ENCODE results near the gene AHSG.
"Not testable (repeated sequence)": the region's sequence is repeated elsewhere in the genome, so short reads cannot be mapped to it uniquely, and the experiment has no call there.

The AHSG gene

DNA sequence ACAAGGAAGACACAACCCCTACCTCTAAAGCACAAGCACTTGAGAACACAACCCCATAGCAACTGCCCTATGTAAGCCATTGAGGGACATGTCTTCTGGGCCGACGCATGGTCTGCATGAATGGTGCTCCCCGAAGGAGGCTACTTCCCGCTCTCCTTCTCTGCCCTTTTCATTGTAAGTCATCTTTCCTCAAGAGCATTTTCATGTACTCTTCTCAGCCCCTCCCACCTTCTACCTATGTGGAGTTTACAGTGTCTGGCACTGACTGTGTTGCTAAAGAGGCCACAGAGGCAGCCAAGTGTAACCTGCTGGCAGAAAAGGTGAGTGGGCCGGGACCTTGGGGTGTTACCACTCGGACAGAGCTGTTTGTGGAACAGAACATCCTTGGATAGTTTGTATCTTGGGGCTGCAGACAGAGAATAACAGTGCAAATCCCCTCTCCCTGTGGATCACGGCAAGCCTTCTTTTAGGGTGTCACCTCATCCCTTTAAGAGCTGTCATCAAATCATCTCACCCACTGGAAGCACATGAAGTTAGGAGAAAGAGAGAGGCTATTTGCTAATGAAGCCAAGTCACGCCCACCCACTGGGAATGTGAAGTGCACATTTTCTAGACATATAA lies 5.6 kb downstream of the AHSG start:
- no peak for DNase-seq

DNA sequence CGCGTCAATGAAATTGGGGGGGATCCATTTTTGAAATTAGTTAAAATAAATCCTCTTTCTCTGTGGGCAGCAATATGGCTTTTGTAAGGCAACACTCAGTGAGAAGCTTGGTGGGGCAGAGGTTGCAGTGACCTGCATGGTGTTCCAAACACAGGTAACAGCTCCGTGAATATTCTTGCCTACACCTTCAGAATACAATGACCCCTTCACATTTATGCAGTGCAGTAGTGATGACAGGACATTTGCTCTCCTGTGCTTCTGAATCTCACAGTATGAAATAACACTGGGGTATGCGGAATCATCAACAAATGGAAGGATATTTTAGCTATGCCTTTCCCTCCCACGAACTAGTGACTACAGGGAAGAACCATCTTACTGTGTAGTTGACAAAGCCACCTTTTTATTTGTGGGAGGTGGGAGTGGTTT lies 6.9 kb downstream of the AHSG start:
- no peak for DNase-seq

DNA sequence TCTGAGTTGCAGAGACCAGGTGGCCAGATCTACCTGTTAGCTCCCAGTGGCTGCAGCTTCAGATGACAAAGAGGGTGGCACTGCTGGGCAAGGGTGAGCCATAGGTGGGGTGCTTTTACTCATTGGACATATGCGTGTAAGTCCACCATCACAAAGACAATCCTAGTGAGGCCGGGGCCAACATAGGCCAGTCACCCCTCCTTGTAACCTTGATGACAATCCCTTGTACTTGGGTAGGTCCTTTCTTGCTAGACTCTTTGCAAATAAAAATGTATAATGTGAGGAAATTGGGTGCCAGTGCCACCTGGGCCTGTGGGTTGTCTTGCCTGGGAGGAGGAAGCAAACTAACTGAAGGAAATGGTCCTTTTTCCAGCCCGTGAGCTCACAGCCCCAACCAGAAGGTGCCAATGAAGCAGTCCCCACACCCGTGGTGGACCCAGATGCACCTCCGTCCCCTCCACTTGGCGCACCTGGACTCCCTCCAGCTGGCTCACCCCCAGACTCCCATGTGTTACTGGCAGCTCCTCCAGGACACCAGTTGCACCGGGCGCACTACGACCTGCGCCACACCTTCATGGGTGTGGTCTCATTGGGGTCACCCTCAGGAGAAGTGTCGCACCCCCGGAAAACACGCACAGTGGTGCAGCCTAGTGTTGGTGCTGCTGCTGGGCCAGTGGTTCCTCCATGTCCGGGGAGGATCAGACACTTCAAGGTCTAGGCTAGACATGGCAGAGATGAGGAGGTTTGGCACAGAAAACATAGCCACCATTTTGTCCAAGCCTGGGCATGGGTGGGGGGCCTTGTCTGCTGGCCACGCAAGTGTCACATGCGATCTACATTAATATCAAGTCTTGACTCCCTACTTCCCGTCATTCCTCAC lies 7.6 kb downstream of the AHSG start:
- DNase-seq, result no peak

DNA sequence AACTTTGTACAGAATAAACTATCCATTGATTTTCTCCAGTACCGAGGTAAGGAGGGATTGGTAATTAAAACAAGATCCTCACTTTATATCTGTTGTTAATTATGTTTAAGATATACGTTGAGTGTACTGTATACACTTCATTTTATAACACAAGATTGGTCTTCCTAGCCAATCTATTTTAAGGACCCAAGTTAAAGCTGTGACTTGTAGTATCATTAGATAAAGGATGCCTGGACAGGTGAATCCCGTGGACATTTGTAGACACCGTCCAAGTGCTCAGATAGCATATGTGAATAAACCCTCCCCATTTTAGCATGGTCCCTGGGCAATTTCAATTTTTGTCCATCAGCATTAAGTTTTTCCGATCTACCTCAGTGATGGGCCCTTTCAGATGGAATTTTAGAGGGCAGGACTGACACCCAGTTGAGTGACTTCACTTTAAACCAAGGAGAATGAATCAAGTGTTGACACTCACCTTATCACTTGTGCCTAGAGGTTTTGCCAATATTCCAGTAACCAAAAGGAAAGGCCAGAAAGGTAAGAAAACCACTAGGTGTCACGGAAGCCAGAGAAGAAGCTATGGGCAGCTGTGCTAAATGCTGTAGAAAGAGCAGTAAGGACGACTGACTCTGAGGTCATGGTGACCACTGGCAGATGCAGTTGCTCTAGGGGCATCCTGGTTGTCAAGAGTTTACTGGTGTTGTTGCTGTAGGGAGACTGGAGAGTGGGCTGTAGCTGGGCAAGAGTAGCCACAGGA lies 9.2 kb downstream of the AHSG start:
- no peak for DNase-seq

DNA sequence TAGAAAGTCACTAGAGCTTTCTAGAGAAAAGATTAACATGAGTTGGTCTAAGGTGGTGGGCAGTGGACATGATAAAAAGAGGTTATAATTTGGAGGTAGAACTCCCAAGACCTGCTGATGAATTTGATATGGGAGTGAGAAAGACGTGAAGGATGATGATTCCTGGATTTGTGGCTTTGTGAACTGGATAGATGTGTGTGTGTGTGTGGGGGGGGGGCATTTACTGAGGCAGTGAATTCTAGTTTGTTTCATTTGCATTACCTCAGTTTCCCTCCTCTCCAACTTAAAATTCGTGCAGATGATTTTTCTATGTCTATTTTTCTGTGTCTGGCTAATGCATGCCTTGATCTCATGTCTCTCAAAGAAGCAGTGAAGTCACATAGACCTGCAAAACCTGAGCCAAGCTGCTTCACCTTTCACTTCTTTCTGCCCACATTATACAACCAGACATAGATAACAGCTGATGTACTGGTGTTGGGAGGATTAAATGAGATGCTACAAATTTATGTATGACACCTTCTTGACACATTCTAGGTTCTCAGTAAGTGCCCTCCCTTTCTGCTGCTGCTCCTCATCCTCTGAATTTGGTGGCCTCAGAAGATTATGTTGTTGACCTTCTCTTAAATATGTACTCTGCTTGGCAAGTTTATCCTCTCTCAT lies 9.9 kb downstream of the AHSG start:
- DNase-seq, result no peak

DNA sequence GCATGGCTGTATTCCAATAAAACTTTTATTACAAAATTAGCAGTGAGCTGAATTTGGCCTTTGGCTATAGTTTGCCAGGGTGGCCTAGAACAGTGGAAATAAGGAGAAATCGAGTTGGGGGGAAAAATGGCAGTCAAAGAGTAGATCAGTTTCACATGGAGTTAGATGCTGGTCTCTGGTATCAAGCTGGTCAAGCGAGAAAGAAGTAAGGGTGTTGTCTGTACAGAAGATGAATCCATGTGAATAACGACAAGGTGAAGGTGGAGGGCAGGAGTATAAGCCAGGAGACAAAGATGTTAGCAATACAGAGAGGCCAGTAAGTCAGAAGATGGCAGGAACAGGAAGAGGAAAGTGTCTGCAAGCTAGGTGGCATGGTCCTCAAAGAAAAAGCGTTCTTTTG lies 11.7 kb downstream of the AHSG start:
- no peak for DNase-seq

DNA sequence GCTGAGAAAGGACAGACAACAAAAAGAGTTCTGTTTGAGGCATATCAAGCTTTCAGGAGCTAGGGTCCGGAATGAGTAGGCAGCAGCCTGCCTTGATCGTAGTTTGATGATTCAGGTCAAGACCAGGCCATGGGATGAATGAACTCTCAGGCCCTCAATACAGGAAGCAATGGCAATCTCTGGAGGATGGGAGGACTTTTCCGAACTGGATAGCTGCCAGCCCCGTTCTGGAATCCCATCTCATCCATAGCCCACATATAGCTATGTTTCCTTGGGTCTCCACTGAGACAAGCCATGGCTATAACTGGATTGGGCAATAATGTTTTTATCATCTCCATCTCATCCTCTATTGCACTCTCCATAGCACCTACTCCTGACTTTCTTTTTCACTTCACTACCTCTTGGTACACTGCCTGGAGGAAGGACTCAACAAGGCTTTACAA lies 12.8 kb downstream of the AHSG start:
- no peak for DNase-seq

DNA sequence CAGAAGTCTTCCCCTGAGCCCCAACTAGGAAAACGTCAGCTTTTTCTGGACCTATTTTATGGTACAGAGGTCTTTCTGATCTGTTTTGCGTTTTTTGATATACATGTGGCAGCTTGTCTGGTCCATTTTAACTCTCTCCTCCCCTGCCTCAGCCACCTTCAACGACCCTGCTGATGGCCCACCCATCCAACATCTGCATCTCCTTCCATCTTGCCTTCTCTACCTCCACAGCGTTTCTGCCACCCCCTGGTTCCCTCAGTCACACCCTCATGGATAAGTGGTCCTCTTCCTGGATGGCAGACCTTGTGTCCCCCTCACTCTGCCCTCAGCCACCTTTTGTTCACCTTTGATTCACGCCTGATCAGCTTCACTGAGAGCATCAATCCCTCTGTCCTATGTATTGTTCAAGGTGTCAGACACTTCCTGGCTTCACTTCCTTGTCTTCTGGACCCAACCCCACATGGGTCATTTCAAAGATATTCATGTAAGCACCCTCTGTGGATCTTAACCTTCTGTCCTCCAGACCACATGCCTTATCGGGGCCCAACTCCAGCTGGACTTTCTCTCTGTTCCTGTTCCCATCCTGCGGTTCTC lies 13.5 kb downstream of the AHSG start:
- DNase-seq, result no peak

DNA sequence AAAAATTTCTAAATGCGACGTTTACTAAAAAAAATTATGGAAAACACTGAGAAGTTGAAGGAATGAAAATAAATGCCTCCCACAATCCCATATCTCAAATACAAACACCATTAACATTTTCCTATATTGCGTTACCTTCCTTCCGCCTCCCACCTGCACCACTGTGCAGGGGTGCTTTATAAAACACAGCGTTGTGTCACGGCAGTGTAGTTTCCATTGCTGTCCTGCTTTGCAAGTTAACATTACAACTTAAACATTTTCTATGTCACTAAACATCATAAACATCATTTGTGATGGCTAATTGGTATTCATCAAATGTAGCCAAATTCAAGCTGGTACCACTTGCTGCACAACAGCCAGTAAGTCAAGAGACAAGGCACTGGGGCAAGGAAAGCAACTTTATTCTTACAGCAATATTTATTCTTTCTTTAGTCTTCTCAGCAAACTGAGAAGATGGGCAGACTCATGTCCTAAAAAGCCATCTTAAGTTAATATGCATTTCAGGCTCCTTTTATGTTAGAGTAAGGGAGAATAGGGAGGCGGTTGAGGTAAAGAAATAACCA lies 15.1 kb downstream of the AHSG start:
- DNase-seq, result no peak

DNA sequence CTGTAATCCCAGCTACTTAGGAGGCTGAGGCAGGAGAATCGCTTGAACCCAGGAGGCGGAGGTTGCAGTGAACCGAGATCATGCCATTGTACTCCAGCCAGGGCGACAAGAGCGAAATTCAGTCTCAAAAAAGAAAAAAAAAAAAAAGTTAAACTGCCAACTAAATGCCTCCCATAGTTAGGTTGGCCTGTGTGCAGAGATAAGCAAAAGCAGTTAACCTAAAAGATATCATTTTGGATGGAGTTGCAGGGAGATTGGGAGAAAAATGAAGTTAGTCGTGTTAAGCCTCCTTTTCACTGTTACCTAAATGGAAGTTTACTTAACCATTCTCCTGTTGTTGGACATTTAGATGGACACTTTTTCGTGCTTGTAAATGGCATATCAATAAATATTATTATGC lies 15.9 kb downstream of the AHSG start:
- DNase-seq, result no peak

DNA sequence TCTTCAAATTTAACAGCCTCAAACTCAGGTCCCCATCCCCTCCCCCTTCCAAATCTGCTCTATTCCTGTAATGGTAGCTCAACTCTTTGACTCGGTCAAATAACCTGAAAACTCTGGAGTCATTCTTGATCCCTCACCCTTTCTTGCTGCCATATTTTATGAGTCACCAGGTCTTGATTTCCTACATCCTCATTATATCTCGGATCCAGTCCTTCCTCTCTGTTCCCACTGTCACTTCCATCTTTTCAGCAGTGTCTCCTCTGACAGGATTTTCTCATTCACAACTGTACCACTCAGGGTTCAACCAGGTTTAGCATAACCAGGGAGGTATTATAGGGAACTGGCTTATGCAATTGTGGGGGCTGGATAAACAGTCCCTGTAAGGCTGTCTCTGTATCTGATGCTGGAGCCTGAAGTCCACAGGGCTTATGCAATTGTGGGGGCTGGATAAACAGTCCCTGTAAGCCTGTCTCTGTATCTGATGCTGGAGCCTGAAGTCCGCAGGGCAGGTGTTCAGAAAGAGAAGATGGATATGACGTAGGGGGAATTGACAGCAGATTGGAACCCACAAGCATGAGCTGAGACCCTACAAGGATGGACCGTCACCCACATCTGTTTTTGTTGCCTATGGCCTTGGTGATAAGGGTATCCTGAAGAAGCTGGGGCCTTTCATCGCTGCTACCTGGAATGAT lies 18.2 kb downstream of the AHSG start:
- no peak for DNase-seq

DNA sequence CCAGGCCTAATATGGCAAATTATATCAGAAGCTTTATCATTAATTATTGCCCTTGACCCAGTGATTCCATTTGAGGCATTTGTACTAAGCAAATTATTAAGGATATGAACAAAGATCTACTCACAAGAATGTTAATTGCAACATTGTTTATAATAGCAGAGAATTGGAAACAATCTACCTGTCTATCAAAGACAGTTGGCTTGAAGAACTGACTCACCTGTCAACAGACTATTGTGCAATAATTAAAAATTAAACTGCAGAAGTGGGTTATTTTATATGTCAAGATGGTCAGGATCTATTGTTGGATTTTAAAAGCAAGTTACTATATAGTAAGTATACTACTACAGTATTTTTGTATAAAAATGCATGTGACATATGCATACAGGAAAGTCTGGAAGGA lies 20.6 kb downstream of the AHSG start:
- DNase-seq, result no peak

DNA sequence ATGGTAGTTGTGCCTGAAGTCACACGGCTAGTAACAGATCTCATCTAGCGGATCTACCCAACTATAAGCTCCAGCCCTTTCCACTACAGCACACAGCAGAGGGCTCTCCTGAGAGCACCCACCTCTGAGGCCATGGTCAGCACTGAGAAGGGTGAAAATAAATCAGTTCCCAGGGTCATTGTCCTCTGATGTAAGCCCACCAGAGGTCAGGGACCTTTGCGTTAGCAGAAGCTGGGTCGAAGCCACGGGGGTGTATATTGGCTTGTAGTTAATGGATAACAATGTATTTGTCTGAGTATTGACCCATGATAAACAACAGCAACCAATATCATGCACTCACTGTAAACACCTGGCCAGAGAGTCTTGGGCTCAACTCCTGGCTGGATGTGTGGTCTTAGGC lies 21.3 kb downstream of the AHSG start:
- not testable (repeated sequence) for DNase-seq

DNA sequence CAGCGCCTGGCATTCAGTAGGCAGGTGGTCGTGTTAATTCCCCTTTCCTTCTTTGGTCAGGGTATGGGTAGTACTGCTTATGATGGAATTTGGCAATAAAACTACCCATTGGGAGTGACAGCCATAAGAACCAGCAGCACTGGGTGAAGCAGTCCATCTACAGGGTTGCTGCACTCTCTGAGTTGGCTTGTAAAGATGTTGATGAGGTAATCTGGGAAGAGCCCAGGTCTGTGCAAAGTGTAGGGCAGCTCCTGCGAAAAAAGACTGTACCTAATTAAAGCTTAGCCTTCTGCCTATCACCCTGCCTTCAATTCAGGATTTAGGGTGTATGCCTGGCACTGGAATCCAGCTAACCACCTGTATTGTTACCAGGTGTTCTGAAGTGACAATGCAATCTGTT lies 22.7 kb downstream of the AHSG start:
- no peak for DNase-seq

DNA sequence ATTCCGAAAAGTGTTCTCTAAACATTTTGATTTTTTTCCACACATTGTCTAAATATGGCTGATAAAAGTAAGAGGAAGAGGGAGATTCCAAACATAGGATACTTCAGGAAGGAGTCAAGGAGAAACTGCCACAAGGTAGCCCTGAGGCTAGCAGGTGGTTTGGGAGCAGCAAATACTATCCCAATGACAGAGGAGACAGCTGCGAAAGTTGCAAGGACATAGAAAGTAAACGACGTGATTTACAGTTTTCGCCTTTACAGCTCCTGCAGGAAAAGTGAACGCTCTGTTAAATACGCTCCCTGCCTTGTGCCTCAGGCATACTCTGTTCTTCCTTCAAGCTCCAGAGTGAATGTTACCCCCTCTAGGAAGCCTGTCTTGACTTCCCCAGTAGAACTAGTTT lies 23.7 kb downstream of the AHSG start:
- no peak for DNase-seq

DNA sequence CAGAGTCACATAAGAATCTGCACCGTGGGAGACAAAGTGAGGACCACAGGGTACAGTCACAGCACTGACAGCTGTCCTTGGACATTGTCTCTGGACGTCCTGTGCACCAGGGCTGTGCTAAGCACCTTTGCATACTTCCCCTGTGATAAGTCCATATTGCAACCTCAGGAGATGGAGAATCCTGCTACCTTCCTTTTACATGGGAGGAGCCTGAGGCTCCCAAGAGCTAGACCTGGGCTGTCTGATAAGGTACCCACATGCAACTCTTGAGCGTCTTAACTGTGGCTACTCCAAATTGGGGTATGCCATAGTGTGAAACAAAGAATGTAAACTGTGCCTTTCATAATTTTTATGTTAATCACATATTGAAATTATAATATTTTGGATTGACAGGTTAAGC lies 24.8 kb downstream of the AHSG start:
- DNase-seq, result no peak

DNA sequence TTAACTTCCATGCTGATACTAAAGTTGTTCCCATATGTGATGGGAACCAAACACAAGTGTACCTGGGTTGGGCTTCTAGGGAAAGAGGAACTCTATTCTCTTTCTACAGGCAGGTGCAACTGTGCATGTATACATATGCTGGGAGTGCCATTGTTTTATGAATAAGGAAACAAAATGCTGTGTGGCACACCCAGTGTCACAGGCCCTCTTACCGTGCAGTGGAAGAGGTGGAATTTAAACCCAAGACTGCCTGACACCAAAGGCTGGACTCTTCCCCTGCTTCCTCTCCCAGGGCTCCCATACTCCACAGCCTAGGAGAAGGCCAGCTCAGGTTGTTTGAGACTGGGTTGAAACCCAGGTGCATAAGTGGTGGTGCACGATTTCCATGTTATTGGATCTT lies 25.4 kb downstream of the AHSG start:
- no peak for DNase-seq

DNA sequence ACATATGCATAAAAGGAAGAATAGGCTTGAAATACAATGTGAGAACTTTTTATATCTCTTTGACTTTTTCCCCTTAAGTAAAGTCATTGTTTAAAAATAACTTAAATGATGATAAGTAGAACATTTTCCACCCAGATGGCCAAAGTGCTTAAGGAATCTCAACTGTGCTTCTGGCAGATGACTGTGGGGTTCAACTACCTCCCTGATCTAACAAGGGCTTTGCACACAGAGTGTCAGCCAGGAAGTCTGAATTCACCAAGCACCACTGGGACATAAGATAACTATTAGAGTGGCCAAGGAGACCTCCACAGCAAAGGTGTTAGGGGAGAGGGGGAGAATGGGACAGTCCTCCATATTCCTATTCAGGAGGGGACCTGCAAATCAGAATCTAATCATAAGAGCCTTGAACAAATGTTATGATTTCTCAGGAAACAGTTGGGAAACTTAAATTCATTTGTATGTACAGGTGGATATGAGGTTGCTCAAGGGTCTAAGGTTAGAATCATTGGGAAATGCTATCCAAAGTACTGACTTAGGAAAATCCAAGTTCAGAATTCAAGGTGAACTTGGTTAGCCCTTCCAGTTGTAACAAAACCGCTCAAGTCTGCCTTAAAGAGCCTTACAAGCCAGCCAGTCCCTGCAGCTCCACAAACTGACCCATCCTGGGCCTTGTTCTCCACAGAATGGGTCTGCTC lies 27.1 kb downstream of the AHSG start, which contains the start of gene FETUB:
TSS of gene FETUB (plus strand) at position 622 of the 695 bp plus-strand sequence. CDS start at position 684, 62 bp downstream.
- DNase-seq, result no peak

DNA sequence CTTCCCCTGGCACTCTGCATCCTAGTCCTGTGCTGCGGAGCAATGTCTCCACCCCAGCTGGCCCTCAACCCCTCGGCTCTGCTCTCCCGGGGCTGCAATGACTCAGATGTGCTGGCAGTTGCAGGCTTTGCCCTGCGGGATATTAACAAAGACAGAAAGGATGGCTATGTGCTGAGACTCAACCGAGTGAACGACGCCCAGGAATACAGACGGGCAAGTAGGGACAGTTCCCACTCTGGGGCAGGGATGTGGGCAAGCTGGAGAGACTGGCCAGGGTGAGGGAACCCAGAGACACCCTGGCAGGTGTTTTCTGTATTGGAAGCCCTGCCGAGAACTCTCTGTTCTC lies 27.6 kb downstream of the AHSG start:
- DNase-seq, result no peak

DNA sequence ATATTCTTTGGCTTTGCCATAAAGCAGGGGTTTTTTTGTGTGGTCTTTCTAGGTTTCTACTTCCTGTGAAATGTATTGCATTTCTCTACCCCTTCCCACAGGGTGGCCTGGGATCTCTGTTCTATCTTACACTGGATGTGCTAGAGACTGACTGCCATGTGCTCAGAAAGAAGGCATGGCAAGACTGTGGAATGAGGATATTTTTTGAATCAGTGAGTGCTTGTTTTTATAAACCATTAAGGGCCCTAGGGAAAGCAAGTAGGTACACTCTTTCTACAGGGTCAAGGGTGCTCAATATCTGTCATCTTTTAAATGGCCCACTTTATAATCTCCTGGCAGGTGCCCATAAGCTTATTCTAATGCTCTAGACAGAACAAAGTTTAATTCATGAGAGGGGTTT lies 28.1 kb downstream of the AHSG start:
- DNase-seq, result no peak

DNA sequence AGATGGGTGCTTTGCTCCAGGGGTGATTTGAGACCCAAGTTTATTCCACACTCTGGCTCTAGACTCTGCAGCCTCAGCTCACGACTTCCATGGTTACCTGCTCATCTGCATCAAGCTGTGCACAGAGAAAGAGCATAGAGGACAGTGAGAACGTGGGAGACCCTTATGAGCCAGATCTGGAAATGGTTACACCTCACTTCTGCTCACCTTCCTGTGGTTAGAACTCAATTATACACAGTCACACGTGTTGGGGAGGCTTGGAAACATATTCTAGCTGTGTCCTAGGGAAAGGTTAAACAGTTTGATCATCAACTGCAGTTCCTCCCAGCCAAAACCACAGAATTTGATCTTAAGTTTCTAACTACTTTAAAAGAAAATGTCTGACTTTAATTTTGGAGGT lies 29.2 kb downstream of the AHSG start:
- no peak for DNase-seq

All from activated effector memory CD4-positive, alpha-beta T cell treated with anti-CD3 and anti-CD28 coated beads, Interleukin-2, amount 50 U/mL, for 16 hours (primary cell).